GM19324 (cell line): ENCODE measurements around the gene LRMDA.

Source experiments
- ATAC-seq: cut with Tn5 transposase; IDR thresholded peaks from one replicate; pipeline ENCODE4 v1.9.1; 2021; ENCODE audit warnings: mild to moderate bottlenecking, moderate library complexity; ENCODE audit not compliant: unreplicated experiment, low FRiP score

The LRMDA gene

GRCh38 chr10:75880031-75880775 is 448.8 kb downstream of the LRMDA start:
- ATAC-seq = no peak

GRCh38 chr10:75883081-75884072 is 452.0 kb downstream of the LRMDA start:
- no peak for ATAC-seq

GRCh38 chr10:75884808-75885207 is 453.4 kb downstream of the LRMDA start:
- ATAC-seq = no peak

- no peak for ATAC-seq
These were observed 455.9 kb downstream of the LRMDA start for GRCh38 chr10:75887369-75887768.

- no peak for ATAC-seq
These were observed 456.7 kb downstream of the LRMDA start for GRCh38 chr10:75887992-75888680.

GRCh38 chr10:75889051-75889450 is 457.6 kb downstream of the LRMDA start:
- ATAC-seq = no peak

- ATAC-seq = no peak
These were observed 463.3 kb downstream of the LRMDA start for GRCh38 chr10:75894761-75895160.

- ATAC-seq = no peak
These were observed 463.8 kb downstream of the LRMDA start for GRCh38 chr10:75895259-75895658.

- no peak for ATAC-seq
These were observed 468.5 kb downstream of the LRMDA start for GRCh38 chr10:75899816-75900390.

- no peak for ATAC-seq
These were observed 471.4 kb downstream of the LRMDA start for GRCh38 chr10:75902816-75903215.

GRCh38 chr10:75904499-75905283 is 473.3 kb downstream of the LRMDA start:
- ATAC-seq = no peak

GRCh38 chr10:75905490-75905889 is 474.1 kb downstream of the LRMDA start:
- ATAC-seq = no peak

- no peak for ATAC-seq
These were observed 478.6 kb downstream of the LRMDA start for GRCh38 chr10:75910032-75910431.

GRCh38 chr10:75911426-75911825 is 480.0 kb downstream of the LRMDA start:
- ATAC-seq = no peak

- ATAC-seq = no peak
These were observed 485.5 kb downstream of the LRMDA start for GRCh38 chr10:75916906-75917305.

- ATAC-seq = no peak
These were observed 488.5 kb downstream of the LRMDA start for GRCh38 chr10:75919913-75920312.

GRCh38 chr10:75922435-75922834 is 491.0 kb downstream of the LRMDA start:
- no peak for ATAC-seq

- ATAC-seq = no peak
These were observed 493.0 kb downstream of the LRMDA start for GRCh38 chr10:75924309-75924902.

- no peak for ATAC-seq
These were observed 494.6 kb downstream of the LRMDA start for GRCh38 chr10:75925999-75926398.
